GM21528 (cell line): ENCODE measurements around the gene USP10.

Experiments
- ATAC-seq: cut with Tn5 transposase; IDR thresholded peaks from one replicate; pipeline ENCODE4 v1.9.1; 2021; ENCODE audit warnings: mild to moderate bottlenecking, moderate library complexity; ENCODE audit not compliant: unreplicated experiment, low FRiP score

USP10 gene

GRCh38 chr16:84818989-84819643 lies 119.3 kb downstream of the USP10 start:
- no peak for ATAC-seq

- no peak for ATAC-seq
These were observed 120.0 kb downstream of the USP10 start, which contains the start of gene CRISPLD2 for GRCh38 chr16:84819644-84820304. CRISPLD2 (plus strand) TSS chr16:84819985; CDS start chr16:84838496, 18,511 bp downstream.

- no peak for ATAC-seq
These were observed 120.5 kb downstream of the USP10 start for GRCh38 chr16:84820305-84820684.

- no peak for ATAC-seq
These were observed 121.0 kb downstream of the USP10 start for GRCh38 chr16:84820771-84821170.

GRCh38 chr16:84821179-84821578 lies 121.4 kb downstream of the USP10 start:
- ATAC-seq = no peak

GRCh38 chr16:84821728-84822689 lies 122.2 kb downstream of the USP10 start:
- no peak for ATAC-seq

- no peak for ATAC-seq
These were observed 123.2 kb downstream of the USP10 start for GRCh38 chr16:84822990-84823389.

- no peak for ATAC-seq
These were observed 123.7 kb downstream of the USP10 start for GRCh38 chr16:84823484-84823883.

- no peak for ATAC-seq
These were observed 124.1 kb downstream of the USP10 start for GRCh38 chr16:84823926-84824325.

- no peak for ATAC-seq
These were observed 126.2 kb downstream of the USP10 start for GRCh38 chr16:84825896-84826557.

- no peak for ATAC-seq
These were observed 126.8 kb downstream of the USP10 start for GRCh38 chr16:84826558-84826941.

GRCh38 chr16:84827131-84827574 lies 127.4 kb downstream of the USP10 start:
- ATAC-seq = no peak

GRCh38 chr16:84827897-84828296 lies 128.1 kb downstream of the USP10 start:
- ATAC-seq = no peak

- no peak for ATAC-seq
These were observed 128.5 kb downstream of the USP10 start for GRCh38 chr16:84828322-84828721.
